A549 (cell line): ENCODE results near the gene SLC7A8.

Experiments
- CTCF ChIP-seq: fragments of >200 bp; sonication (Bioruptor Twin); formaldehyde crosslinking; IDR thresholded peaks from 3 replicates; pipeline ENCODE4 v1.5.1; 2016
- HDAC2 ChIP-seq: fragments of 200-600 bp; sonication (generic); IDR thresholded peaks from 2 replicates; pipeline ENCODE4 v1.6.1; 2016
- POLR2A ChIP-seq: IDR thresholded peaks from 2 replicates; pipeline ENCODE4 v1.6.1; 2012; ENCODE audit warnings: mild to moderate bottlenecking, low read length
- REST ChIP-seq: fragments of 200-600 bp; sonication (generic); IDR thresholded peaks from 2 replicates; pipeline ENCODE4 v1.6.1; 2016; ENCODE audit warnings: antibody characterized with exemption, mild to moderate bottlenecking, moderate library complexity

- no peak for TF ChIP-seq CTCF
- TF ChIP-seq POLR2A = no peak
- no peak for TF ChIP-seq REST
- no peak for TF ChIP-seq HDAC2
Observed at GRCh38 chr14:23099212-23099861, 84.1 kb downstream of the SLC7A8 start.
